ENCODE results near the gene FAAP20. TPM values are rescaled to one million over a fixed set of nuclear protein-coding genes. Genes with fewer than 3 reads are reported as not detected.

The FAAP20 gene
- total and polyA plus RNA-seq, 2 experiments from 2014 or later: 24.9 to 117 TPM

DNA sequence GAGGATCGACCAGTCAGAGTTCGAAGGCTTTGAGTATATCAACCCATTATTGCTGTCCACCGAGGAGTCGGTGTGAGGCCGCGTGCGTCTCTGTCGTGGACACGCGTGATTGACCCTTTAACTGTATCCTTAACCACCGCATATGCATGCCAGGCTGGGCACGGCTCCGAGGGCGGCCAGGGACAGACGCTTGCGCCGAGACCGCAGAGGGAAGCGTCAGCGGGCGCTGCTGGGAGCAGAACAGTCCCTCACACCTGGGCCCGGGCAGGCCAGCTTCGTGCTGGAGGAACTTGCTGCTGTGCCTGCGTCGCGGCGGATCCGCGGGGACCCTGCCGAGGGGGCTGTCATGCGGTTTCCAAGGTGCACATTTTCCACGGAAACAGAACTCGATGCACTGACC, 9.6 kb downstream of the FAAP20 start:
- Histone ChIP-seq H3K79me2 (peaks cover 3% of the 10 kb centered on the region), H2AFZ (no peak overlapping the region), H3K4me1 (ENCODE audit: insufficient read depth) (peaks cover under 1% of the 10 kb centered on the region), H3K36me3 (replicated peaks; ENCODE audit: insufficient read depth, low read depth) (no peaks in the 10 kb centered on the region), H3K4me3 (no peak overlapping the region), H3K27me3 (no peaks in the 10 kb centered on the region), H4K20me1 (ENCODE audit: insufficient read depth, poor library complexity, severe bottlenecking) (no peaks in the 10 kb centered on the region), H3K27ac (no peak overlapping the region), H3K9me2 (replicated peaks; ENCODE audit: insufficient read depth) (no peaks in the 10 kb centered on the region), H3K9me3 (ENCODE audit: low read depth) (no peaks in the 10 kb centered on the region), H3K4me2 (no peak overlapping the region)
- TF ChIP-seq EZH2phosphoT487 (IDR thresholded peaks at IDR 0.05; ENCODE audit: low read depth, severe bottlenecking, unreplicated experiment) (no peak), EZH2 (IDR thresholded peaks at IDR 0.05; ENCODE audit: borderline replicate concordance) (no peak)
- TF ChIP-seq, protein P1, sequence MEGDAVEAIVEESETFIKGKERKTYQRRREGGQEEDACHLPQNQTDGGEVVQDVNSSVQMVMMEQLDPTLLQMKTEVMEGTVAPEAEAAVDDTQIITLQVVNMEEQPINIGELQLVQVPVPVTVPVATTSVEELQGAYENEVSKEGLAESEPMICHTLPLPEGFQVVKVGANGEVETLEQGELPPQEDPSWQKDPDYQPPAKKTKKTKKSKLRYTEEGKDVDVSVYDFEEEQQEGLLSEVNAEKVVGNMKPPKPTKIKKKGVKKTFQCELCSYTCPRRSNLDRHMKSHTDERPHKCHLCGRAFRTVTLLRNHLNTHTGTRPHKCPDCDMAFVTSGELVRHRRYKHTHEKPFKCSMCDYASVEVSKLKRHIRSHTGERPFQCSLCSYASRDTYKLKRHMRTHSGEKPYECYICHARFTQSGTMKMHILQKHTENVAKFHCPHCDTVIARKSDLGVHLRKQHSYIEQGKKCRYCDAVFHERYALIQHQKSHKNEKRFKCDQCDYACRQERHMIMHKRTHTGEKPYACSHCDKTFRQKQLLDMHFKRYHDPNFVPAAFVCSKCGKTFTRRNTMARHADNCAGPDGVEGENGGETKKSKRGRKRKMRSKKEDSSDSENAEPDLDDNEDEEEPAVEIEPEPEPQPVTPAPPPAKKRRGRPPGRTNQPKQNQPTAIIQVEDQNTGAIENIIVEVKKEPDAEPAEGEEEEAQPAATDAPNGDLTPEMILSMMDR (IDR thresholded peaks at IDR 0.05; ENCODE audit: poor library complexity): no peak
- DNase-seq (ENCODE audit: low spot score): no peak
- 97% methylated on average over 33 of the region's 33 CpGs for WGBS (ENCODE audit: low lambda C conversion rate, missing lambda C conversion rate)

DNA sequence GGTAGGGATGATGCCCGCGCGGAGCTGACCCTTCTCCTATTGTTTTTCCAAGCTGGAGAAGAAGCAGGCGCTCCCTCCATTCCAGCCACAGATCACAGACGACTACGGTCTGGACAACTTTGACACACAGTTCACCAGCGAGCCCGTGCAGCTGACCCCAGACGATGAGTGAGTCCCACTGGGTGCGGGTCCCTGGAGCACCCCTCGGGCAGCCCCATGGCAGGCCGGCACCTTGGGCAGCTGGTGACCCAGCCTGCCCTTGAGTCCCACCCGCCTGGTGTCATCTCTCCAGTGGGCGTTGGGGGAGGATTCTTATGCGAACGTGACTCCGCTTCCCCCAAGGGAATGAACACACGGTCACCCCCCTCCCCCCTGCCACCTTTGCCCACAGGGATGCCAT, 10.0 kb downstream of the FAAP20 start:
- TF ChIP-seq, protein P1 (IDR thresholded peaks at IDR 0.05; ENCODE audit: poor library complexity): no peak
- TF ChIP-seq EZH2phosphoT487 (IDR thresholded peaks at IDR 0.05; ENCODE audit: low read depth, severe bottlenecking, unreplicated experiment) (no peak), EZH2 (IDR thresholded peaks at IDR 0.05; ENCODE audit: borderline replicate concordance) (no peak)
- Histone ChIP-seq H2AFZ (no peak overlapping the region), H3K9me3 (ENCODE audit: low read depth) (no peaks in the 10 kb centered on the region), H3K4me2 (no peak overlapping the region), H3K4me3 (no peak overlapping the region), H3K36me3 (replicated peaks; ENCODE audit: insufficient read depth, low read depth) (no peaks in the 10 kb centered on the region), H3K9me2 (replicated peaks; ENCODE audit: insufficient read depth) (no peaks in the 10 kb centered on the region), H4K20me1 (ENCODE audit: insufficient read depth, poor library complexity, severe bottlenecking) (no peaks in the 10 kb centered on the region), H3K4me1 (ENCODE audit: insufficient read depth) (no peaks in the 10 kb centered on the region), H3K27ac (no peak overlapping the region), H3K79me2 (peaks cover 3% of the 10 kb centered on the region), H3K27me3 (no peaks in the 10 kb centered on the region)
- no peak for DNase-seq (ENCODE audit: low spot score)
- 94% methylated on average over 18 of the region's 18 CpGs for WGBS (ENCODE audit: low lambda C conversion rate, missing lambda C conversion rate)

DNA sequence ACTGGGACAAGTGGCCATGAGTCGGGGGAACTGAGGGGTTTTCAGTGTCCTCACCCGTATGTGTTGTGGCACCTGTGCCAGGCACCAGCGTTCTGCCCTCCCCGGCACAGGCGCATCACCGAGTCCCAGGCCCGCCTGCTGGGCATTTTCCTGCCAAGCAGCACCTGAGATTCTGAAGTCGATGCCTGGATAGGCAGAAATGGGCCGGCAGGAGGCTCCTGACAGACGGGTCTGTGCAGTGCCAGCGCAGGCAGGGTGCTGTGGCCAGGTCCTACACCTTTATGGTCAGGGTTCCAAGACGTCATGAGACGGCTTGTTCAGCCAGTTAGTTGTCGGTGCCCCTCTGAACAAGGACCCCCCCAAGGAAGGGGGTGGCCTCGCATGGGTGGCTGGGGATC, 10.6 kb downstream of the FAAP20 start:
- no peak for DNase-seq (ENCODE audit: low spot score)
- Histone ChIP-seq H3K4me3 (no peak overlapping the region), H3K9me2 (replicated peaks; ENCODE audit: insufficient read depth) (no peaks in the 10 kb centered on the region), H4K20me1 (ENCODE audit: insufficient read depth, poor library complexity, severe bottlenecking) (no peaks in the 10 kb centered on the region), H3K4me1 (ENCODE audit: insufficient read depth) (no peaks in the 10 kb centered on the region), H3K36me3 (replicated peaks; ENCODE audit: insufficient read depth, low read depth) (no peaks in the 10 kb centered on the region), H3K4me2 (no peak overlapping the region), H3K9me3 (ENCODE audit: low read depth) (no peaks in the 10 kb centered on the region), H3K79me2 (peaks cover 3% of the 10 kb centered on the region), H2AFZ (no peak overlapping the region), H3K27me3 (no peaks in the 10 kb centered on the region), H3K27ac (no peak overlapping the region)
- 94% methylated on average over 15 of the region's 15 CpGs for WGBS (ENCODE audit: low lambda C conversion rate, missing lambda C conversion rate)
- TF ChIP-seq, protein P1 (IDR thresholded peaks at IDR 0.05; ENCODE audit: poor library complexity): no peak
- no peak for TF ChIP-seq EZH2phosphoT487 (IDR thresholded peaks at IDR 0.05; ENCODE audit: low read depth, severe bottlenecking, unreplicated experiment)
- no peak for TF ChIP-seq EZH2 (IDR thresholded peaks at IDR 0.05; ENCODE audit: borderline replicate concordance)

DNA sequence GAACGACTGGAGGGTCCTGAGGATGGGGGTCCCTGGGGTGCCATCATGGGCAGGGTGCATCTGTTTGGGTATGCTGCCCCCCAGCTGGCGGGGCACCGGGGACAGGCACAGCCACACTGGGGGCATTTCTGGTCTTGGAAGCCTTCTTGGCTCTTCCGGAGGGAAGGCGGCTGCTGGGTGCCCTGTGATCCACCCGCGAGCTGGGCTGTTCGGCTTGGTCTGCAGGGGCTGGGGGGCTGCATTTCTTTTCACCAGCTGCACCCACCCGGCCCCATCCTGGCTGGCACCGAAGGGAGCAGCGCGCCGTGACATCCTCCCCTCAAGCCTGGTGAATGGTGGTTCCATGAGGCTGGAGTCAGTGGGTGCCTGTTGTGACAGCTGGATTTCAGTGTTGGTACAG, 12.2 kb downstream of the FAAP20 start:
- Histone ChIP-seq H3K36me3 (replicated peaks; ENCODE audit: insufficient read depth, low read depth) (no peaks in the 10 kb centered on the region), H4K20me1 (ENCODE audit: insufficient read depth, poor library complexity, severe bottlenecking) (no peaks in the 10 kb centered on the region), H2AFZ (no peak overlapping the region), H3K4me3 (no peak overlapping the region), H3K9me2 (replicated peaks; ENCODE audit: insufficient read depth) (no peaks in the 10 kb centered on the region), H3K4me1 (ENCODE audit: insufficient read depth) (no peaks in the 10 kb centered on the region), H3K27me3 (no peaks in the 10 kb centered on the region), H3K27ac (no peak overlapping the region), H3K9me3 (ENCODE audit: low read depth) (no peaks in the 10 kb centered on the region), H3K79me2 (no peaks in the 10 kb centered on the region), H3K4me2 (no peak overlapping the region)
- DNase-seq (ENCODE audit: low spot score): no peak
- 99% methylated on average over 13 of the region's 13 CpGs for WGBS (ENCODE audit: low lambda C conversion rate, missing lambda C conversion rate)
- TF ChIP-seq, protein P1 (IDR thresholded peaks at IDR 0.05; ENCODE audit: poor library complexity): no peak
- TF ChIP-seq EZH2phosphoT487 (IDR thresholded peaks at IDR 0.05; ENCODE audit: low read depth, severe bottlenecking, unreplicated experiment) (no peak), EZH2 (IDR thresholded peaks at IDR 0.05; ENCODE audit: borderline replicate concordance) (no peak)

Data from hepatocyte (in vitro differentiated cells).